Mesendoderm (in vitro differentiated cells): Measurements from ENCODE around the gene IFNGR2.

ENCODE experiments used
- DNase-seq: peaks from one replicate; pipeline ENCODE4 v3.0.0; 2013
- H2AK5ac ChIP-seq: 2 replicates; pipeline ENCODE4 v1.6.1; 2013; ENCODE audit warnings: low read length, inconsistent platforms
- H2BK120ac ChIP-seq: 2 replicates; pipeline ENCODE4 v1.6.1; 2013; ENCODE audit warnings: low read depth, mild to moderate bottlenecking, low read length, moderate library complexity, mixed read lengths
- H2BK15ac ChIP-seq: replicated peaks from 2 replicates; pipeline ENCODE4 v1.6.1; 2013; ENCODE audit warnings: low read depth, mild to moderate bottlenecking, moderate library complexity
- H2BK5ac ChIP-seq: 2 replicates; pipeline ENCODE4 v1.6.1; 2013; ENCODE audit warnings: low read length, inconsistent platforms
- H3K18ac ChIP-seq: 2 replicates; pipeline ENCODE4 v1.6.1; 2013; ENCODE audit warnings: mild to moderate bottlenecking, low read length, mixed read lengths
- H3K23ac ChIP-seq: one replicate; pipeline ENCODE4 v1.6.1; 2013; ENCODE audit warnings: low read length
- H3K27ac ChIP-seq: 2 replicates; pipeline ENCODE4 v1.5.1; 2013; ENCODE audit warnings: low read depth, mild to moderate bottlenecking, inconsistent platforms, low read length, moderate library complexity
- H3K27me3 ChIP-seq: 2 replicates; pipeline ENCODE4 v1.6.1; 2013; ENCODE audit warnings: low read length, control low read depth, mild to moderate bottlenecking, inconsistent platforms; ENCODE audit not compliant: insufficient read depth, poor library complexity
- H3K36me3 ChIP-seq: 2 replicates; pipeline ENCODE4 v1.6.1; 2013; ENCODE audit warnings: low read length, inconsistent platforms; ENCODE audit not compliant: control insufficient read depth, insufficient read depth
- H3K4ac ChIP-seq: one replicate; pipeline ENCODE4 v1.6.1; 2013; ENCODE audit warnings: low read depth, mild to moderate bottlenecking, low read length, moderate library complexity
- H3K4me1 ChIP-seq: 2 replicates; pipeline ENCODE4 v1.6.1; 2013; ENCODE audit warnings: low read depth, low read length, inconsistent platforms; ENCODE audit not compliant: control insufficient read depth
- H3K4me2 ChIP-seq: 2 replicates; pipeline ENCODE4 v1.6.1; 2013; ENCODE audit warnings: low read length
- H3K4me3 ChIP-seq: 2 replicates; pipeline ENCODE4 v1.5.1; 2013; ENCODE audit warnings: mild to moderate bottlenecking, low read length
- H3K56ac ChIP-seq: one replicate; pipeline ENCODE4 v1.6.1; 2013; ENCODE audit warnings: low read length
- H3K79me1 ChIP-seq: 2 replicates; pipeline ENCODE4 v1.6.1; 2013; ENCODE audit warnings: low read length, inconsistent platforms
- H3K79me2 ChIP-seq: 2 replicates; pipeline ENCODE4 v1.6.1; 2013; ENCODE audit warnings: mild to moderate bottlenecking, low read length; ENCODE audit not compliant: control insufficient read depth, insufficient read depth
- H3K9ac ChIP-seq: 2 replicates; pipeline ENCODE4 v1.6.1; 2013; ENCODE audit warnings: low read length, inconsistent platforms
- H4K5ac ChIP-seq: one replicate; pipeline ENCODE4 v1.6.1; 2013; ENCODE audit warnings: low read length
- H4K8ac ChIP-seq: one replicate; pipeline ENCODE4 v1.6.1; 2013; ENCODE audit warnings: low read depth, mild to moderate bottlenecking, control low read depth, low read length, moderate library complexity
- WGBS: extraction: QIAGEN DNeasy Blood & Tissue Kit; methylation state at CpG from one replicate; pipeline ENCODE4 v1.1.7; 2013; ENCODE audit warnings: low lambda C conversion rate, missing lambda C conversion rate; ENCODE audit not compliant: insufficient coverage; ENCODE audit errors: extremely low coverage; 5-methylcytosine and 5-hydroxymethylcytosine counted together

Gene IFNGR2

DNA sequence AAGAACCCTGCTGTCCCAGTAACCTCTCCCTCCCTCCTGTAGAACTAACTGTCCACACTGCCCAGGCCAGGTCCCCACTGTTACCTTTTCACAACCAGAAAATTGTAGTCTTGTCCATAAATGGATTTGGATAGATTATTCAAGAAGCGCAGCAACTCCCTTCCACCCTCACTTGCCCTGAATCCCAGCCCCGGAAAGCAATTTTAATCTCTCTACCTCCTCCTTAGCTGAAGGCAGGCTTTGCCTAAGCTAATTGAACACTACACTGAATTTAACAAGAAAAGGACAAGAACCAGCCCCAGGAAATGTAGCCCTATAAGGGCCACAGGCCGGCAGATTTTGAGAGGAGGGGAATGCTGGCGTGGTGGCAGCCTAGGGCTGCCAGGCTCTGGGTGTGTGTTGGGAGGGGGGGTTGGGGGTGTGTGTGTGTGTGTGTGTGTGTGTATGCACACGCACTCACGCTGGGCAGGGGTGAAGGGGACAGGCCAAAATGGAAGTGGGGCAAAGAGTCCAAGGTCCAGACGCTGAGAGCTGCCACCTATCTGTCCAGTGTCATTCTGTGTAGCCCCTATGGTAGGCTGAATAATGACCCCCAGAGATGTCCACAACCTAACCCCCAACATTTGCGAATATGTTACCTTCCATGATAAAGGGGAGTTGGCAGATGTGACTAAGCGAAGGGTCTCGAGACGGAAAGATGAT, 10.8 kb upstream of the IFNGR2 start:
- no peaks in the 10 kb centered on the region for H3K4me1 ChIP-seq
- WGBS = no CpG with 5 or more reads among the region's 11 CpGs

DNA sequence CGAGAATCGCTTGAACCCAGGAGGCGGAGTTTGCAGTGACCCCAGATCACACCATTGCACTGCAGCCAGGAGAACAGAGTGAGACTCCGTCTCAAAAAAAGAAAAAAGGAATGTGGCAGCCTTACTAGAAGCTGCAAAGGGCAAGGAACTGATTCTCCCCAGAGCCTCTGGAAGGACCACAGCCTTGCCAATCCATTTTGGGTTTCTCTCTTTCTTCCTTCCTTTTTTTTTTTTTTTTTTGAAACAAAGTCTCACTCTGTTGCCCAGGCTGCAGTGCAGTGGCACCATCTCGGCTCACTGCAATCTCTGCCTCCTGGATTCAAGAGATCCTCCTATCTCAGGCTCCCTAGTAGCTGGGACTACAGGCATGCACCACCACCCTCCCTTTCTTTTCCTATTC, 9.9 kb upstream of the IFNGR2 start:
- no peak overlapping the region for H2BK15ac ChIP-seq
- H3K27ac ChIP-seq = no peak overlapping the region
- H4K8ac ChIP-seq = no peak overlapping the region
- no peaks in the 10 kb centered on the region for H3K79me2 ChIP-seq
- no peak overlapping the region for H3K4ac ChIP-seq
- H4K5ac ChIP-seq = no peak overlapping the region
- no peaks in the 10 kb centered on the region for H3K4me1 ChIP-seq
- DNase-seq = no peak
- no peaks in the 10 kb centered on the region for H3K27me3 ChIP-seq
- WGBS = no CpG with 5 or more reads among the region's 5 CpGs
- no peak overlapping the region for H2AK5ac ChIP-seq
- no peak overlapping the region for H3K18ac ChIP-seq
- H2BK120ac ChIP-seq = no peak overlapping the region
- no peak overlapping the region for H3K23ac ChIP-seq
- no peak overlapping the region for H3K56ac ChIP-seq
- no peak overlapping the region for H3K9ac ChIP-seq
- H3K4me3 ChIP-seq = no peak overlapping the region
- H3K4me2 ChIP-seq = no peak overlapping the region
- H2BK5ac ChIP-seq = no peak overlapping the region
- no peaks in the 10 kb centered on the region for H3K36me3 ChIP-seq
- H3K79me1 ChIP-seq = no peaks in the 10 kb centered on the region

More for the DNA sequence above, 10.8 kb upstream of the IFNGR2 start:
- Histone ChIP-seq H3K27ac (no peak overlapping the region), H3K79me2 (no peaks in the 10 kb centered on the region), H3K9ac (no peak overlapping the region), H4K8ac (no peak overlapping the region), H3K4me3 (no peak overlapping the region), H2BK5ac (no peak overlapping the region), H3K79me1 (no peaks in the 10 kb centered on the region), H3K4ac (no peak overlapping the region), H2BK120ac (no peak overlapping the region), H4K5ac (no peak overlapping the region), H3K23ac (no peak overlapping the region), H3K36me3 (no peaks in the 10 kb centered on the region), H3K56ac (no peak overlapping the region), H2BK15ac (no peak overlapping the region), H3K27me3 (no peaks in the 10 kb centered on the region), H2AK5ac (no peak overlapping the region), H3K4me2 (no peak overlapping the region), H3K18ac (no peak overlapping the region)
- DNase-seq = no peak

DNA sequence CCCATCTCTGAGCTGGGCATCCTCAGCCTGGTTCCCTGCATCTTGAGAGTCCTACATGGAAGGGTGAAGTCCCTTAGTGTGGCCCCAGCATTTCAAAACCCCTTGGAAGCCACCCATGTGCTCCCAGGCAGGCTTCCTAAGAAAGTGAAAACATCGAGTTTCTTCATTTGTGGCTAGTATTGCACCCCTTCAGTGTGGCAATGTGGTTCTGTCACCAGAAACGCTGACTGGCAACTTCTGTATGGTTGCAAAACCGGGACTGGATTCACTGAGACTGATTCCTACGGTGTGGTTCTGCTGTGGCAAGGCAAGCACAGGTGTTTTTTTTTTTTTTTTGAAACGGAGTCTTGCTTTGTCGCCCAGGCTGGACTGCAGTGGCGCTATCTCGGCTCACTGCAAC, 9.0 kb upstream of the IFNGR2 start:
- Histone ChIP-seq H3K27ac (no peak overlapping the region), H4K5ac (no peak overlapping the region), H2AK5ac (no peak overlapping the region), H3K4ac (no peak overlapping the region), H3K4me3 (no peak overlapping the region), H3K4me1 (no peaks in the 10 kb centered on the region), H2BK120ac (no peak overlapping the region), H3K36me3 (no peaks in the 10 kb centered on the region), H3K27me3 (no peaks in the 10 kb centered on the region), H3K79me1 (no peaks in the 10 kb centered on the region), H3K18ac (no peak overlapping the region), H2BK5ac (no peak overlapping the region), H4K8ac (no peak overlapping the region), H3K79me2 (no peaks in the 10 kb centered on the region), H2BK15ac (no peak overlapping the region), H3K56ac (no peak overlapping the region), H3K9ac (no peak overlapping the region), H3K23ac (no peak overlapping the region), H3K4me2 (no peak overlapping the region)
- no CpG with 5 or more reads among the region's 8 CpGs for WGBS
- DNase-seq = no peak

DNA sequence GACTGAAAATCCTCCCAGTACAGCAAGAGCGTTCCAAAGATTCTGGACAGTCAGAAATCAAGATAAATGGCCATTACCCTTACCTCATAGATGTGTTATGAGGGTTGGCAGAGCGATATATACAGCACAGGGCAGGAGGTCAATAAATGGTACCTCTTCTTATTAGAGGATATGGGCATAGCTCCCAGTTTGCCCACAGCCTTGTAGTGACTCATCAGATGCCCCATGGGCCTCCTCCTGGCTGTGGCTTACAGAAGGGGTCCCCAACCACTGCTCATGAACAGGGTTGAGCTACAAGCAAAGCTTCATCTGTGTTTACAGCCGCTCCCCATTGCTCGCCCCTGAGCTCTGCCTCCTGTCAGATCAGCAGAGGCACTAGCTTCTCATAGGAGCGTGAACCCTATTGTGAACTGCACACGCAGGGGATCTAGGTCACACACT, 7.3 kb upstream of the IFNGR2 start:
- no peak overlapping the region for H3K4ac ChIP-seq
- no peaks in the 10 kb centered on the region for H3K79me2 ChIP-seq
- no peak overlapping the region for H3K4me3 ChIP-seq
- WGBS = no CpG with 5 or more reads among the region's 6 CpGs
- H4K5ac ChIP-seq = no peak overlapping the region
- no peak overlapping the region for H2BK15ac ChIP-seq
- no peaks in the 10 kb centered on the region for H3K4me1 ChIP-seq
- DNase-seq = no peak
- no peak overlapping the region for H2AK5ac ChIP-seq
- no peak overlapping the region for H3K18ac ChIP-seq
- H2BK5ac ChIP-seq = no peak overlapping the region
- no peaks in the 10 kb centered on the region for H3K27me3 ChIP-seq
- no peak overlapping the region for H4K8ac ChIP-seq
- no peaks in the 10 kb centered on the region for H3K79me1 ChIP-seq
- H3K36me3 ChIP-seq = no peaks in the 10 kb centered on the region
- H3K27ac ChIP-seq = no peak overlapping the region
- H2BK120ac ChIP-seq = no peak overlapping the region
- no peak overlapping the region for H3K4me2 ChIP-seq
- no peak overlapping the region for H3K56ac ChIP-seq
- no peak overlapping the region for H3K9ac ChIP-seq
- no peak overlapping the region for H3K23ac ChIP-seq

DNA sequence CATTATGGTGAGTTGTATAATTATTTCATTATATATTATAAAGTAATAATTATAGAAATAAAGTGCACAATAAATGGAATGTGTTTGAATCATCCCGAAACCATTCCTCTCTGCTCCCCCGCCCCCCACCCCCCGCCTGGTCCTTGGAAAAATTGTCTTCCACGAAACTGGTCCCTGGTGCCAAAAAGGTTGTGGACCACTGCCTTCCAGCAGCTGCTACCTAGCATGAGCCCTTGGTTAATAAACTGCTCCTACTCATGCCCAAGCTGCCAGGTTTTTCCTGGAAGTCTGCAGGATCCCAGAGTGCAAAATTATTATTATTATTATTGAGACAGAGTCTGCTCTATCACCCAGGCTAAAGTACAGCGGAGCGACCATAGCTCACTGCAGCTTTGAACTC, 6.8 kb upstream of the IFNGR2 start:
- Histone ChIP-seq H3K27me3 (no peaks in the 10 kb centered on the region), H2BK120ac (no peak overlapping the region), H3K79me1 (no peaks in the 10 kb centered on the region), H4K5ac (no peak overlapping the region), H3K36me3 (no peaks in the 10 kb centered on the region), H2AK5ac (no peak overlapping the region), H3K4ac (no peak overlapping the region), H2BK15ac (no peak overlapping the region), H3K4me2 (no peak overlapping the region), H3K79me2 (no peaks in the 10 kb centered on the region), H3K4me1 (no peaks in the 10 kb centered on the region), H3K23ac (no peak overlapping the region), H3K18ac (no peak overlapping the region), H2BK5ac (no peak overlapping the region), H4K8ac (no peak overlapping the region), H3K27ac (no peak overlapping the region), H3K4me3 (no peak overlapping the region), H3K9ac (no peak overlapping the region), H3K56ac (no peak overlapping the region)
- DNase-seq = no peak
- WGBS = no CpG with 5 or more reads among the region's 6 CpGs

DNA sequence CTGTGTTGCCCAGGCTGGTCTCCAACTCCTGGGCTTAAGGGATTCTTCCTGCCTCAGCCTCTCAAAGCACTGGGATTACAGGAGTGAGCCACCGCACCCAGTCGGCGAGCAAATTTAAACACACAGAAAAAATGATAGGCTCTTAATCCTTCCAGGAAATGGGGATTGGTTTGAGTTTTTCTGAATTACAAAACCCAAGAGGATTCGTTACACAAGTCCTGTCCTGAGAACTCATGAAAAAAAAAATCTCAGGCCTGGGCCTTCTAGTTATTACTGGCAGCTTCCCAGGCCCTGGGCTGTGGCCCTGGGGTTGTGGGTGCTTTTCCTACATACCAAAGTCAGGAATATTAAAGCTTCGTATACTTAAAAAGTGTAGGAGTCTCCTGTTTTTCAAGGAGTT, 6.3 kb upstream of the IFNGR2 start:
- Histone ChIP-seq H4K8ac (no peak overlapping the region), H2BK5ac (no peak overlapping the region), H2BK120ac (no peak overlapping the region), H3K4ac (no peak overlapping the region), H3K4me1 (no peaks in the 10 kb centered on the region), H3K36me3 (no peaks in the 10 kb centered on the region), H3K4me3 (no peak overlapping the region), H3K27me3 (no peaks in the 10 kb centered on the region), H2BK15ac (no peak overlapping the region), H3K18ac (no peak overlapping the region), H3K79me2 (no peaks in the 10 kb centered on the region), H2AK5ac (no peak overlapping the region), H3K9ac (no peak overlapping the region), H3K23ac (no peak overlapping the region), H3K27ac (no peak overlapping the region), H3K79me1 (no peaks in the 10 kb centered on the region), H4K5ac (no peak overlapping the region), H3K56ac (no peak overlapping the region), H3K4me2 (no peak overlapping the region)
- DNase-seq = no peak
- WGBS = no CpG with 5 or more reads among the region's 5 CpGs
